Stomach (tissue), 9 donors: ENCODE data around the gene LAGE3. TPM values are rescaled to one million over a fixed set of nuclear protein-coding genes. Genes with fewer than 3 reads are reported as not detected.

Experiments used
- DNase-seq, 2 donors: peaks; one replicate each; pipeline versions ENCODE4 v3.0.0 to v3.0.0-alpha.2; 2013 to 2019
- H3K27ac ChIP-seq, 5 donors: fragments of 200-600 bp in 4 of 5; sonication (generic) in 4 of 5; one replicate each; pipeline ENCODE4 v1.5.1; 2013 to 2019; ENCODE audit warnings: mild to moderate bottlenecking in 1 of 5, moderate library complexity in 1 of 5
- H3K27me3 ChIP-seq, 3 donors: fragments of 200-600 bp; sonication (generic); one replicate each; pipeline ENCODE4 v1.5.1; 2017 to 2019; ENCODE audit warnings: mixed run types in 1 of 3
- H3K36me3 ChIP-seq, 4 donors: fragments of 200-600 bp; sonication (generic); 1 replicate in 3 of 4; 2 replicates in 1 of 4; pipeline ENCODE4 v1.5.1; 2016 to 2019
- H3K4me1 ChIP-seq, 4 donors: fragments of 200-600 bp; sonication (generic); one replicate each; pipeline ENCODE4 v1.5.1; 2016 to 2019
- H3K4me3 ChIP-seq, 4 donors: fragments of 200-600 bp; sonication (generic) in 3 of 4; one replicate each; pipeline ENCODE4 v1.5.1; 2016 to 2019; ENCODE audit warnings: mild to moderate bottlenecking in 1 of 4
- H3K9me3 ChIP-seq, 4 donors: fragments of 200-600 bp; sonication (generic); one replicate each; pipeline ENCODE4 v1.5.1; 2016 to 2019
- EP300 ChIP-seq: sonication (generic); formaldehyde crosslinking; IDR thresholded peaks from one replicate; pipeline ENCODE4 v1.6.1; 2017; ENCODE audit warnings: antibody characterized with exemption
- POLR2A ChIP-seq, 4 donors: fragments of 450-650 bp; IDR thresholded peaks; one replicate each; pipeline ENCODE4 v1.6.1; 2016; ENCODE audit warnings: antibody characterized with exemption in 4 of 4, control low read depth in 2 of 4, mild to moderate bottlenecking in 1 of 4, moderate library complexity in 1 of 4
- POLR2AphosphoS5 ChIP-seq, 3 donors: sonication (generic); formaldehyde crosslinking; IDR thresholded peaks; one replicate each; pipeline ENCODE4 v1.6.1; 2016; ENCODE audit warnings: antibody characterized with exemption in 3 of 3
- WGBS, 5 donors: extraction: QIAGEN DNeasy Blood & Tissue Kit in 3 of 5; methylation state at CpG; one replicate each; pipeline versions ENCODE4 v1.1.5 to v1.1.7; 2013 to 2018; 5-methylcytosine and 5-hydroxymethylcytosine counted together
- intact Hi-C: fragments of 100-400 bp; cut with DNase I; formaldehyde crosslinking; loops from one replicate; pipeline ENCODE4 v1.15.1; 2023; ENCODE audit warnings: low total_unique reads
- polyA plus RNA-seq, 3 donors: library from polyadenylated mRNA; stranded (reverse); fragments of 200-250 nt; gene quantifications; one replicate each; pipeline ENCODE4 v1.2.3, GENCODE V29; 2013
- total RNA-seq, 5 donors: library from RNA; depleted of rRNA; stranded (reverse); fragments of >200 nt; gene quantifications; one replicate each; pipeline versions ENCODE4 v1.1.0 to v1.2.3, GENCODE V29; 2014 to 2016
- TF ChIP-seq, protein P1 (sequence below), 7 experiments: fragments of 450-650 bp in 4 of 7; fragments of 200-600 bp in 3 of 7; sonication (generic) in 3 of 7; IDR thresholded peaks; one replicate each; pipeline ENCODE4 v1.5.1; 2016 to 2019; ENCODE audit warnings: antibody characterized with exemption in 7 of 7, control low read depth in 2 of 7, mild to moderate bottlenecking in 1 of 7
- donor health status: healthy with polysubstance abuse.
- donor health status: Bipolar disorder and iron deficiency.
- donor health status: healthy.

LAGE3 gene
- total and polyA plus RNA-seq, 8 donors: 2.7 to 29.0 (median 8.4) TPM; not detected in 1

DNA sequence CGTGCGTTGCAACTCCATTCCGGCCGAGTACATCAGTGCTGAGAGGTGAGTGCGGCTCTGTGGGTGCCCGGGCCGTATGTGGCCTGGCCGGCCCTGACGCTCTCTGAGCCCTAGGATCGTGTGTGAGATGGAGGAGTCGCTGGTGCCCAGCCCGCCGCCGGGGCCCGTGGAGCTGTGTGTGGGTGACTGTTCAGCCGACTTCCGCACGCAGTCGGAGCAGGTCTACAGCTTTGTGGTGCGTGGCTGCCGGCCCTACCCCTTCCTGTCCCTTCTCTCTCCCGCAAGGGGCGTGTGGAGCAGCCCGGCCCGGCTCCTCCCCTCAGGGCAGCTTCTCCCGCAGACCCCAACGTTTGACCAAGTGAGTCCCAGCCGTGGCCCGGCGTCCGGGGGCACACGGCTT, 13.0 kb downstream of the LAGE3 start:
- no peaks in the 10 kb centered on the region for H3K4me1 ChIP-seq
- 91 to 100% (median 93%) methylated on average over 4 to 32 of the region's 32 CpGs for WGBS, 5 donors
- peaks cover 3 to 100% (median 87%) of the 10 kb centered on the region in 4 donors for H3K36me3 ChIP-seq
- intact Hi-C loops: no loop called here
- no peaks in the 10 kb centered on the region for H3K9me3 ChIP-seq
- no peak for DNase-seq
- H3K27me3 ChIP-seq: no peaks in the 10 kb centered on the region
- TF ChIP-seq, protein P1, sequence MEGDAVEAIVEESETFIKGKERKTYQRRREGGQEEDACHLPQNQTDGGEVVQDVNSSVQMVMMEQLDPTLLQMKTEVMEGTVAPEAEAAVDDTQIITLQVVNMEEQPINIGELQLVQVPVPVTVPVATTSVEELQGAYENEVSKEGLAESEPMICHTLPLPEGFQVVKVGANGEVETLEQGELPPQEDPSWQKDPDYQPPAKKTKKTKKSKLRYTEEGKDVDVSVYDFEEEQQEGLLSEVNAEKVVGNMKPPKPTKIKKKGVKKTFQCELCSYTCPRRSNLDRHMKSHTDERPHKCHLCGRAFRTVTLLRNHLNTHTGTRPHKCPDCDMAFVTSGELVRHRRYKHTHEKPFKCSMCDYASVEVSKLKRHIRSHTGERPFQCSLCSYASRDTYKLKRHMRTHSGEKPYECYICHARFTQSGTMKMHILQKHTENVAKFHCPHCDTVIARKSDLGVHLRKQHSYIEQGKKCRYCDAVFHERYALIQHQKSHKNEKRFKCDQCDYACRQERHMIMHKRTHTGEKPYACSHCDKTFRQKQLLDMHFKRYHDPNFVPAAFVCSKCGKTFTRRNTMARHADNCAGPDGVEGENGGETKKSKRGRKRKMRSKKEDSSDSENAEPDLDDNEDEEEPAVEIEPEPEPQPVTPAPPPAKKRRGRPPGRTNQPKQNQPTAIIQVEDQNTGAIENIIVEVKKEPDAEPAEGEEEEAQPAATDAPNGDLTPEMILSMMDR (IDR thresholded peaks at IDR 0.05): no peak
- TF ChIP-seq EP300 (no peak), POLR2A (IDR thresholded peaks at IDR 0.05) (no peak), POLR2AphosphoS5 (IDR thresholded peaks at IDR 0.05) (no peak)
- no peak overlapping the region for H3K4me3 ChIP-seq
- H3K27ac ChIP-seq: no peak overlapping the region

DNA sequence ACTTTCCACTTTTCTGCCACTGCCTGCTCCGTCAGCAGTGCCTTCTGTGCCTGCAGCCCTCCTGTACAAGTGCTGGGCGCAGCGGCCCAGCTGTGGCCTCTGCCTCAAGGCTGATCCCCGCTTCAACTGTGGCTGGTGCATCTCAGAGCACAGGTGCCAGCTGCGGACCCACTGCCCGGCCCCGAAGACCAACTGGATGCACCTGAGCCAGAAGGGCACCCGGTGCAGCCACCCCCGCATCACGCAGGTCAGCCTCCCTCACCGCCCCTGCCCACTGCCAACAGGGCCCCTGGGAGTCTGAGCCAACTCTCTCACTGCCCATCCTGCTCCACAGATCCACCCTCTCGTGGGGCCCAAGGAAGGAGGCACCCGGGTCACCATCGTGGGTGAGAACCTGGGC, 13.5 kb downstream of the LAGE3 start:
- no peak overlapping the region for H3K4me3 ChIP-seq
- no peak for DNase-seq
- H3K36me3 ChIP-seq: peaks cover 3 to 100% (median 84%) of the 10 kb centered on the region in 4 donors
- H3K9me3 ChIP-seq: no peaks in the 10 kb centered on the region
- H3K4me1 ChIP-seq: no peaks in the 10 kb centered on the region
- intact Hi-C loops: no loop called here
- 82 to 92% (median 90%) methylated on average over 3 to 14 of the region's 14 CpGs; no CpG with 5 or more reads in 1 of the 5 donors for WGBS, 5 donors
- TF ChIP-seq EP300 (no peak), POLR2AphosphoS5 (IDR thresholded peaks at IDR 0.05) (no peak), POLR2A (IDR thresholded peaks at IDR 0.05) (no peak)
- TF ChIP-seq, protein P1 (IDR thresholded peaks at IDR 0.05): no peak
- H3K27me3 ChIP-seq: no peaks in the 10 kb centered on the region
- H3K27ac ChIP-seq: no peak overlapping the region

DNA sequence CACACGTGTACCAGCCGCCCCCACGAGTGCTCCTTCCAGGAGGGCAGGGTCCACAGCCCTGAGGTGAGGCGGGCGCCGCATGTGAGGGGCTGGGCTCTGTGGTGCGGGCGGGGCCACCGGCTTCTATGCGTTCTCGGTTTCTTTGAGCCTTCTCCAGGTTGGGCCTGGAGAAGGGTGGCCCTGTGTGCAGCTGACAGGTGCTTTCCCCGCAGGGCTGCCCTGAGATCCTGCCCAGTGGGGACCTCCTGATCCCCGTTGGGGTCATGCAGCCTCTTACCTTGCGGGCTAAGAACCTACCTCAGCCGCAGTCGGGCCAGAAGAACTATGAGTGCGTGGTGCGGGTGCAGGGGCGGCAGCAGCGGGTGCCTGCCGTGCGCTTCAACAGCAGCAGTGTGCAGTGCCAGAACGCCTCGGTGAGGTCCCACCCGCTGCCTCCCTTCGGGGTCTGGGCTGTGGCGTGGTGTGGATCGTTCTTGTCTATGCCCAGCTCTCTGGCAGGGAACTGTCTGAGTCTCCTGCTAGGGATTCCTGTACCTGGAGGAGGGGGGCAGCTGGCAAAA, 14.2 kb downstream of the LAGE3 start:
- TF ChIP-seq POLR2A (IDR thresholded peaks at IDR 0.05) (no peak), EP300 (no peak), POLR2AphosphoS5 (IDR thresholded peaks at IDR 0.05) (no peak)
- TF ChIP-seq, protein P1 (IDR thresholded peaks at IDR 0.05): no peak
- H3K36me3 ChIP-seq: peaks cover 3 to 95% (median 78%) of the 10 kb centered on the region in 4 donors
- 93 to 100% (median 97%) methylated on average over 3 to 28 of the region's 28 CpGs for WGBS, 5 donors
- no peak for DNase-seq
- intact Hi-C loops: no loop called here
- no peaks in the 10 kb centered on the region for H3K27me3 ChIP-seq
- H3K4me1 ChIP-seq: peaks cover 0 to 5% (median 3%) of the 10 kb centered on the region in 4 donors
- no peak overlapping the region for H3K4me3 ChIP-seq
- no peak overlapping the region for H3K27ac ChIP-seq
- H3K9me3 ChIP-seq: no peaks in the 10 kb centered on the region

DNA sequence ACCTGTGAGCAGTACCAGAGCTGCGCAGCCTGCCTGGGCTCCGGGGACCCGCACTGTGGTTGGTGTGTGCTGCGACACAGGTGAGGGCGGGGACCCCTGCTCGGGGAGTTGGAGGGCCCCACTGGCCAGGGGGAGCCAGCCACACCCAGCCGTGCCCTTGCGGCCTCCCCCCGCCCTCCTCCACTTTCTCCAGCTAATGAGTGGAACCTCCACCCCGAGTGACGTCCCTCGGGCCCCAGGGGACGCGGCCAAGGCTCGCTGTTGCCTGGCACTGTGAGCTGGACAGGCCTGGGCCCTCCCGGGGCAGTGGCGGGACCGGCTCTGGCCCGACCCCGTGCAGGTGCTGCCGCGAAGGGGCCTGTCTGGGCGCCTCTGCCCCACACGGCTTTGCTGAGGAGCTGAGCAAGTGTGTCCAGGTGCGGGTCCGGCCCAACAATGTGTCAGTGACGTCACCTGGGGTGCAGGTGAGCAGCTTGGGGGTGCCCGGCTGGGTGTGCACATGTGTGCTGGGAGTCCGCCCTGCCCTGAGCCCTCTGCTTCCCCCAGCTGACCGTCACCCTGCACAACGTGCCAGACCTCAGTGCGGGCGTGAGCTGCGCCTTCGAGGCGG, 15.4 kb downstream of the LAGE3 start:
- peaks cover 0 to 16% (median 13%) of the 10 kb centered on the region in 4 donors for H3K4me1 ChIP-seq
- WGBS, 5 donors: 88 to 95% (median 92%) methylated on average over 9 to 30 of the region's 36 CpGs
- H3K27ac ChIP-seq: no peak overlapping the region
- no peaks in the 10 kb centered on the region for H3K9me3 ChIP-seq
- peaks cover 0 to 83% (median 66%) of the 10 kb centered on the region in 4 donors for H3K36me3 ChIP-seq
- no peak for DNase-seq
- H3K27me3 ChIP-seq: no peaks in the 10 kb centered on the region
- H3K4me3 ChIP-seq: no peak overlapping the region
- TF ChIP-seq POLR2AphosphoS5 (IDR thresholded peaks at IDR 0.05) (no peak), POLR2A (IDR thresholded peaks at IDR 0.05) (no peak)
- intact Hi-C loops: no loop called here

DNA sequence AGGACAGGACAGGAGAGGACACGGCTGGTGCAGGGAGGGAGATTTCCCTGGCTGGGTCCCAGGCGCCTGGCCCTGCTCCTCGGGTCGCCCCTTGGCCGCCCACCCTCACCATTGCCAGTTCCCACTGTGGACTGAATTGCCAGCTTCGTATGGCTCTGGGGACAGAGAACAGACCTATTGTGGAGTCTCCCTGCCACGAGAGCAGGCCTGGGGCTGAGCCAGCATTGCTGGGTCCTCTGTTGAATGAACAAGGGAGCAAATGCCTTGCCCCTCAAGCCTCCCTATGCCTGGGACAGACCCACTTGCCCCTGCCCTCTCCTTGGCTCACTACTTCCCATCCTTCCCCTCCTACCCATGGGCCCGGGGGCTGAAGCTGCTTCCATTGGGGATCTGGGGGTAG, 16.7 kb downstream of the LAGE3 start:
- no peak for DNase-seq
- Histone ChIP-seq H3K36me3 (peaks cover 0 to 70% (median 53%) of the 10 kb centered on the region in 4 donors), H3K9me3 (no peaks in the 10 kb centered on the region), H3K4me1 (peaks cover 0 to 16% (median 15%) of the 10 kb centered on the region in 4 donors), H3K4me3 (no peak overlapping the region), H3K27ac (no peak overlapping the region), H3K27me3 (no peaks in the 10 kb centered on the region)
- TF ChIP-seq POLR2AphosphoS5 (IDR thresholded peaks at IDR 0.05) (no peak), EP300 (no peak), POLR2A (IDR thresholded peaks at IDR 0.05) (no peak)
- TF ChIP-seq, protein P1 (IDR thresholded peaks at IDR 0.05): no peak
- WGBS, 5 donors: 72 to 80% (median 79%) methylated on average over 3 to 8 of the region's 8 CpGs
- intact Hi-C loops: no loop called here
